HG02852 (cell line): ENCODE data around the gene MRM1.
"Not testable (repeated sequence)": the region's sequence is repeated elsewhere in the genome, so short reads cannot be mapped to it uniquely, and the experiment has no call there.

ENCODE experiments used
- ATAC-seq: cut with Tn5 transposase; IDR thresholded peaks from one replicate; pipeline ENCODE4 v1.9.1; 2021; ENCODE audit warnings: mild to moderate bottlenecking, moderate library complexity; ENCODE audit not compliant: unreplicated experiment

Gene MRM1

DNA sequence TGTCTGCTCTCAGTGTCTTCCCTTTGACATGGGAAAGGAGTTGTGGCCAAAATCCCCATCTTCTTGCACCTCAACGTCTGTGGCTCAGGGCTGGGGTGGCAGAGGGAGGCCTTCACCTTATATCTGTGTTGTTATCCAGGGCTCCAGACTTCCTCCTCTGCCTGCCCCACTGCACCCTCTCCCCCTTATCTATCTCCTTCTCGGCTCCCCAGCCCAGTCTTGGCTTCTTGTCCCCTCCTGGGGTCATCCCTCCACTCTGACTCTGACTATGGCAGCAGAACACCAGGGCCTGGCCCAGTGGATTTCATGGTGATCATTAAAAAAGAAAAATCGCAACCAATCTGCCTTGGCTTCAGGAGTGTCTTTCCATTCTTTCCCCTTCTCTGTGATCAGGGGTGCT lies 918 bp upstream of the MRM1 start:
- ATAC-seq, result no peak

DNA sequence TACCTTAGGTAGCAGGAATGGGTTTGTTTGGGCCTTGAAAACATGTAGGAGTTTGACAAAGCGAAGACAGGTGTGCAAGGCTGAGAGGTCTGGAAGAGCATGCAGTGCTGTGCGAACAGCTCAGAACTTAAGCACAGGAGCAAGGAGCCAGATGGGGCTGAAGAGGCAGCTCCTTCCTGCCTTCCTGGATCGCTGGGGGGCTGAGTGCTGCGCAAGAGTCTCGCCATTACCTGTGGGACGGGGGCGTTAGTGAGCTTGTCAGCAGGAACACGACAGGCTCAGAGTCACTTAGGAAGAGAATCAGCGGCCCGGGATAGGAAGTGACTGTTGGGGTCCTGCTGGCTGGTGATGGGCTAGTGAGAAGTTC lies 464 bp upstream of the MRM1 start:
- ATAC-seq, result peak; percentile 10

DNA sequence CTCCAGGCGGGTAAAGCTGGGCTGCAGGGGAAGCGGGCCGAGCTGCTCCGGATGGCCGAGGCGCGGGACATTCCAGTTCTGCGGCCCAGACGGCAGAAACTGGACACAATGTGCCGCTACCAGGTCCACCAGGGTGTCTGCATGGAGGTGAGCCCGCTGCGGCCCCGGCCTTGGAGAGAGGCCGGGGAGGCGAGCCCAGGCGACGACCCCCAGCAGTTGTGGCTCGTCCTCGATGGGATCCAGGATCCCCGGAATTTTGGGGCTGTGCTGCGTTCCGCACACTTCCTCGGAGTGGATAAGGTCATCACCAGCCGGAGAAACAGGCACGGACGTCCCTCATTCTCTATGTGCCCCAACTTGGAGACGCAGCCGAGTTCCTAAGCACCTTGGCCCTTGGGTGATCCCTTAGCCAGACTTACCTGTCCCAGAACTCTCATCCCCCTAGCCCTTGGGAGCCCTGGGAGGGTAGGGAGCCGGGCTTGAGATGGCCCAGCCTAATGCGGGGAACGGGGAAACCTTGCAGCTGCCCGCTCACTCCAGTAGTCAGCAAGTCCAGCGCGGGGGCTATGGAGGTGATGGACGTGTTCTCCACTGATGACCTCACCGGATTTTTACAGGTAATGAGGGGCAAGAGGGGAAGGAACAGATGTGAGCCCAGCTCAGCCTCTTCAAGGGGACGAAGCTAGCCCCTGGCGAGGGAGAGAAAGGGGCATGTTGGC lies 806 bp downstream of the MRM1 start:
- ATAC-seq, result peak; percentile 5

DNA sequence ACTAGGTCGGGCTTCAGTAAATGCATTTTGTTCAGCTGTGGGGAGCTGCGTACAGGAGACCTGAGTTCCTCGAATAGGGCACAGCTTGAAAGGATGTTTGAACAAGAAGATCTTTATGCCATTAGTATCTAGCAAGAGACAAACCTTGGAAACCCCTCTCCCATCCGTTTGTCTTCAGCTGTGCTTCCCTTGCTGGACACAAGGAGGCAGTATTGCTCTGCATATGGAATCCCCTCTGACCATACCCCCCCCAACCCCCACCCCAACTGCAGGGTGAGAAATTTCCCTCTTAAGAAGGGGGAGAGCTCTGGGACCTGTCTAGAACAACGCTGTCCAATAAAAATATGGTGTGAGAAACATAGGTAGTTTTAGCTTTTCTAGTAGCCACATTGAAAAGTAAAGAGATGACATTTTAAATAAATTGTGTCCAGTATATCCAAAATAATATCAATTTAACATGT lies 1.6 kb downstream of the MRM1 start:
- no peak for ATAC-seq

DNA sequence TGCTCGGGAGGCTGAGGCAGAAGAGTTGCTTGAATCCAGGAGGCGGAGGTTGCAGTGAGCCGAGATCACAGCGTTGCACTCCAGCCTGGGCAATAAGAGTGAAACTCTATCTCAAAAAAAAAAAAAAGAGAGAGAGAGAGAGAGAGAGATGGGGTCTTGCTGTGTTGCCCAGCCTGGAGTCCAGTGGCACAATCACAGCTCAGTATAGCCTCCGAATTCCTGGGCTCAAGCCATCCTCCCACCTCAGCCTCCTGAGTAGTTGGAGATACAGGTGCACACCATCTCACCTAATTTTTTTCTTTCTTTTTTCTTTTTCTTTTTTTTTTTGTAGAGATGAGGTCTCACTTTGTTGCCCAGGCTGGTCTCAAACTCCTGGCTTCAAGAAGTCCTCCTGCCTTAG lies 3.6 kb downstream of the MRM1 start:
- not testable (repeated sequence) for ATAC-seq

DNA sequence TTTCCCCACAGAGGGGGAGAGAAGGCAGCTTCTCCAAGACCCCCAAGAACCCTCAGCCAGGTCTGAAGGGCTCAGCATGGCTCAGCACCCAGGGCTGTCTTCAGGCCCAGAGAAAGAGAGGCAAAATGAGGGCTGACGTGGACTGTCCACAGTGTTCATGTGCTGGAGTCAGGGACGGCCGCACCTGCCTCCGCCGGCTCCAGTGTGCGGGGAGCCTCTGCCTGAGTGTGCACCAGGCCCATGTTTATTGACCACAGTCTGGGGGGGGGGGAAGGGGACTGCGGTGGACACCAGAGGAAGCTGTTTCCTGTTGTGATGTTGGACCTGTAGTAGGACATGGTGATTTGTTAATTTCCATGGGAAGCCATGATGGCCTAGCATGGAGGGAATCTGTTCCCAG lies 6.9 kb downstream of the MRM1 start:
- ATAC-seq, result no peak

DNA sequence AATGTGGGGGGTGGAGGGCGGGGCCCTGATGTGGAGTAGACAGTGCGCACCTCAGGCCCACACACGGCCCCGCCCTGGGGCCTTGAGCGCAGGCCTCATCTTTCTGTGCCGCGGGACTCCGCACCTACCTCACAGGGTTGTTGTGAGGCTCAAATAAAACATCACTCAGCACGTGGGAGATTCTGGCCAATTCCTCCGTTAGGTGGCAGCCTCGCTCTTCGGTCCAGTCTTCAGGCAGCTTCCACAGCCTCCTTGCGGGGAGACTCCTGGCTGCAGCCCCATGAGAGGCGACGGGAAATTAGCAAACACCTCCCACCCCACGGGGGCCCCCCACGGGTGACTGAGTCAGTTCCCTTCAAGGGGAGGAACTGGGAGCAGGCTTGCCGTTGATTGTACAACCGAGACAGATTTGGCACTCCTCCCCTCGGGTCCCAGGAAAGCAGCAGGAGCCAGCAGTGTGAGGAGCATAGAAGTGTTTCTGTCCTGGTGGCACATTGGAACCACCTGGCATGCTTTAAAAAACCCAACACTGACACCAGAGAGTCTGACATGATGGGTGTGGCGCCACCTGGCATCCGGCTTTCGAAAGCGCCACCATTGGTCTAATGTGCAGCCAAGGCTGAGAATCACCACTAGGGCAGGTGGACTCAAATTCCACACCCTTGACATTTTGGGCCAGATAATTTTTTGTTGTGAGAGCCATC lies 7.6 kb downstream of the MRM1 start:
- ATAC-seq, result no peak

DNA sequence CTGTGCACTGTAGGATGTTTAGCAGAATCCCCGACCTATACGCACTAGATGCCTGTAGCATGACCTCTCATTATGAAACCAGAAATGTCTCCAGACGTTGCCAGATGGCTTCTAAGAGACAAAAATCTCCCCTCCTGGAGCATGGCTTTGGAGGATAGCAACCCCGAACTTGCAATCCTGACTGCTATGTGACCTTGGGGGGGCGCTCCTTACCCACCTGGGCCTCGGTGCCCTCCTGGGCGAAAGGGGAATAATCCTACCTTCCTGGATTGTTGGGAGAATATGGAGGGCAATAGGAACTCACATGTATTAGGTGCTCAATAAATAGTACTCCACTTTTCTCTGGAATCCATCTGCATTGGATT lies 8.1 kb downstream of the MRM1 start:
- ATAC-seq, result no peak

DNA sequence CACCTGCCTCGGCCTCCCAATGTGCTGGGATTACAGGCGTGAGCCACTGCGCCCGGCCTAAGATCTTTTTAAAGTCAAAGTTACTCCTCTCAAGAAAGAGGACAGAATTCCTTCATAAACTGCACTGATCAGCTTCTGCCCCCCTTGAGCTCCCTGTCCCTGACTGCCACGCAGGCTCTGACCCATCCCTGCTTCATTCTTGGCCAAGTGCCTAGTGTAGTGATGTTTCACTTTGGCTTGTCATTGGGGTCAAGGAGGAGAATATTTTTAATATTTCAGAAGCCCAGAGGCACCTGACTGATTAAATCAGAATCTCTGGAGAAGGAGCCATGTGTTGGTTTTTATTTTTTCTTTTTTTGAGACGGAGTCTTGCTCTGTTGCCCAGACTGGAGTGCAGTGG lies 9.1 kb downstream of the MRM1 start:
- ATAC-seq, result no peak

DNA sequence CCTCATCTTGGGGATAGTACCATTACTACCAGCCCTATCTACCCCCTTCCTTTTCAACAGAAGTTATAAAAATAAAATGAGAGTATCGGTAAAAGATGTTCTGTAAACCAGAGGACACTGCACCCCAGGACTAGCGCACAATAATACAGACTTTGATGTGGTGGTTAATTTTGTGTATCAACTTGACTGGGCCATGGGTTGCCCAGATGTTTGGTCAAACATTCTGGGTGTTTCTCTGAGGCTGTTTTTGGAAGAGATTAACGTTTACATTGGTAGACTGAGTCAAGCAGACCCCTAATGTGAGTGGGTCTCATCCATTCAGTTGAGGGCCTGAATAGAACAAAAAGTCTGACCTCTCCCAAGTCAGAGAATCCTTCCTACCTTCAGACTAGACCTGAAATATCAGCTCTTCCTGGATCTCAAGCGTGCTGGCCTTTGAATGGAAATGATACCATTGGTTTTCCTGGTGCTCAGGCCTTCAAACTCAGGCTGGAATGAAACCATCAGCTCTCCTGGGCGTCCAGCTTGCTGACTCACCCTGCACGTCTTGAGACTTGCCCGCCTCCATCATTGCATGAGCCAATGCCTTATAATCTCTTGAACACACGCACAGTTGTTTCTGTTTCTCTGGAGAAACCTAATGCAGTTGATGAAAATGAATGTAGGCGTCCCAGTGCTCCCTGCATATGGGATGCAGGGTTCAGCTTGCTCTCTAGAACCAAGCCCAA lies 10.1 kb downstream of the MRM1 start:
- no peak for ATAC-seq

DNA sequence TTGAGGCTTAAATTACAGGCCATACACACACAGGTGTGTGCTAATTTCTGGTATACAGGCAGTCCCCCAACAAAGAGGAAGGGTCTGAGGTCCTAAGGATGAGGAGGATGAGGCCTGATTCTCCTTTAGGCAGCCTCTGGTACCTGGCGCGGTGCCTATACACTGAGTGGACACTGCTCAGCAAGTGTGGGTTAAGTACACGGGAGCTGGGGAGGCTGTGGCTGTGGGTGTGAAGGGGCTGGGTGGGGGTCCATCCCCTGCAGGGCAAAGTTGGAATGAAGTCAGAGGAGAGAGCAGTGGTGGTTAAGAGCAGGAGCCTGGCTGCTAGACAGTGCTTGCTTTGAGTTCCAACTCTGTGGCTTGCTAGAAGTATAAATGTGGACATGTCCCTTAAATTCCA lies 10.9 kb downstream of the MRM1 start:
- ATAC-seq, result no peak

DNA sequence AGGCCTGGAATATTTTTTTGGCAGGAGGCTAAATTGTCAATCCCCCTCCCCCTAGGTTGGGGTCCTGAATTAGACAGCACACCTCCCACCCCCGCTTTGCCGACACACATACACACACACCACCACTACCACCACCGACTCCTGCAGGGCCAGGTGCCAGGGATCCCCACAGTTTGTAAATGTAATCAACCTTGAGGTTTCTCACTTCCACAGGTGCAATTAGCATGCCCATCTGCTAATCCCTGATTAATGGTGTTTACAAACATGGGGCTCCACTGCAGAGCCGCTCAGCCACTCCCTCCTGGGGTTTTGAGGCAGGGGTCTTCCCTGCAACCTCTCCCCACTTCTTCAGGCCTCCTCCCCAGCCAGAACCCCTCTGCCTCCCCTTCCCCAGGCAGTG lies 11.8 kb downstream of the MRM1 start:
- no peak for ATAC-seq

DNA sequence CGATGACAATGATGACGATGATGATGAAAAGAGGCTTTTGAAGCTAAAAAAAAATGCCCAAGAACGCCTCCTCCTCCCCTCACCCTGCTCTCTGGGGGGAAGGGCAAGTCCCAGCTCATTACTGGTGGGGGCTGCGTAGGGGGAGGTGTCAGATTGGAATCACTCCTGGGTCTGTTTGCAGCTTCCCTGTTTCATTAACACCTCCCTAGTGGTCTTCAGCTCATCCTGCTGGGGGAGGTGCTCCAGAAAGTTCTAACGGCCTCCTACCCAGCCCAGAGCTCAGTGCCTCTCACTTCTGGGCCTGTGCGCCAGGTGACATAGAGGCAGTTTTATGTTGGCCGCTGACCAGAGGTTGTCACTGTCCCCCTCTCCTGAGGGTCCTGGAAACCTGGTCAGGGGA lies 12.7 kb downstream of the MRM1 start:
- ATAC-seq, result no peak

DNA sequence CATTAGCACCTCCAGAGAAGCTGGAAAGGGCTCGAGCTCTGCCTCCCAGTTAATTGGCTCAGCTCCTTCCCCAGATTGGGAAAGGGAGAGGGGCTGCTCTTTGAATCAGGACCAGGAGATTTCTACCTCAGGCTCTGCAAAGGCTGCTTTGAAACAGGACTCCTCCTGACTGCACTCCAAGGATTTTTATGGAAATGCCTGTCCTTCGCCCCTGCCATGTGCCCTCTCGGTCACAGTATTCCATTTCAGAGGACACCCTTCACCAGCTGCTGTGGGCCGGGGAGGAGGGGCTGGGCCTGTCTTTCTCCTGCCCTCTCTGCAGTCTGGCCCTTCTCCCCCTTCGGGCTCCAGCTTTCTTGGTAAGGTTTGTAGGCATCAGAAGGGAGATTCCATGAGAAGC lies 13.6 kb downstream of the MRM1 start:
- ATAC-seq, result no peak

DNA sequence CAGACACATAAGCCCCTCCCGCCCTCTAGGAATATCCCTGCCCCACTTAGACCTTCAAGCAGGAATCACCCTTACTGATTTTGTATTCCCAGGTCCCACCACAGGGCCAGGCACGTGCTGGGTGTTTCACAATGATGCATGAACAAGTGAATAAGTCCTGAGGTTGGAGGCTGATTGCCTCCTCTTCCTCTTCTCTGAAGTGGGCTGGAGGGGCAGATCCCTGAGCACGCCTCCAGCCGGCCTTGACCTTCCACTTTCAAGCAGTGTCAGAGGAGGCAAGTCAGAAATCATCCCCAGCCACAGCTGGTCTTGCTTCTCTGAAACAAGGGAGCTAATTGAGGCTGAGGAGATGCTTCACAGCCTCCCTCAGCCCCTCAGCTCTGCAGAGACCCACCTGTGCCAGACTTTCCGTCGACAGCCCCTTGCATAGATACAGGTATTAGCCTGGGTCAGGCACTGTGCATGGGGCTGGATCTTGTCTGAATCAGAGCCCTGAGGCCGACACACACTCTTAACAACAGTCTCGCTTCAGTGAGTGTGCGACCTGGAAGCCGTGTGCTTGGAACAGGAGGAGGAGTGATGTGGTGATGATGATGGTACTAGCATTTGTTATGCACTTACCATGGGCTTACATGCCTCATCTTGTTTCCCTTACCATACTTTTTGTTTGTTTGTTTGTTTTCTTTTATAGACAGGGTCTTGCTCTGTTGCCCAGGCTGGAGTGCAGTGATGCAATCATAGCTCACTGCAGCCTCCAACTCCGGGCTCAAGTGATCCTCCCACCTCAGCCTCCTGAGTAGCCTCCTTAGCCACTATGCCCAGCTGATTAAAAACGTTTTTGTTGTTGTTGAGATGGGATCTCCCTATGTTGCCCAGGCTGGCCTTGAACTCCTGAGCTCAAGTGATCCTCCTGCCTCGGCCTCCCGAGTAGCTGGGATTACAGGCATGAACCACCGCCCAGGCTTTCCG lies 15.0 kb downstream of the MRM1 start:
- ATAC-seq, result no peak

DNA sequence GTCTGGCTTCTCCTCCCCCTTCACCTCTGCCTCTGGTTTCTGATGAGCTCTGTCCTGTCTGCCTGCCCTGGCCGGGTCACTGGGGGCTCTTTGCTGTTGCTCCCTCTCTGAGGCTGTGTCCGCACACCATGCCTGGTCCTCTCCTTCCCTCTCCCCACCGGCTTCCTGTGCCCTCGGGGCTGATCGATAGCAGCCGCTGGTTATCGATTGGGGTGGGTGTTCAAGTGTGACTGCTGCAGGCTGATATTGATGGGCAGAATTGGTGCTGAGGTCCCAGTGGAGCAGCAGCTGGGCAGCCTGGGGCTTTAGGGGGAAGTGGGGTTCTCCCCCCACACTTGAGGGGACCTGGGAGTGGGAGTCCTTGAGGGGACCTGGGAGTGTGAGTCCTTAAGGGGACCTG lies 16.4 kb downstream of the MRM1 start:
- no peak for ATAC-seq

DNA sequence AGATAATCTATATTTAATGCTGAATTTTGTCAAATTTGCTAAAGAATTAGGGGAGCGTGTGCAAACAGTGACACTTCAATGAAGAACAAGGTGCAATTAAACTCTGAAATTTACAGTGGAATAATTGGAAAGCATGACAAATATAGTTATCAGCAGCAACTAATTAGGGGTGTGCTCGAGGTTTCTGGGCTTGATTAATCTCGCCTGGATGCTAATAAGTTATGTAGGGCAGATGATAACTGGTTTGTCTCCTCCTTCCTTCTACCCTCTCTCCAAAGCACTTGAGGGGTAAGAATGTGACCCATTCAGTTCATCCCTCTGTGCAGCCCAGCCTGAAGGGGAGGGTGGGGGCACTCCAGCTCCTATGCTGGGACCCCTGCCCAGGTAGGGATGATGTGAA lies 21.9 kb downstream of the MRM1 start:
- no peak for ATAC-seq

DNA sequence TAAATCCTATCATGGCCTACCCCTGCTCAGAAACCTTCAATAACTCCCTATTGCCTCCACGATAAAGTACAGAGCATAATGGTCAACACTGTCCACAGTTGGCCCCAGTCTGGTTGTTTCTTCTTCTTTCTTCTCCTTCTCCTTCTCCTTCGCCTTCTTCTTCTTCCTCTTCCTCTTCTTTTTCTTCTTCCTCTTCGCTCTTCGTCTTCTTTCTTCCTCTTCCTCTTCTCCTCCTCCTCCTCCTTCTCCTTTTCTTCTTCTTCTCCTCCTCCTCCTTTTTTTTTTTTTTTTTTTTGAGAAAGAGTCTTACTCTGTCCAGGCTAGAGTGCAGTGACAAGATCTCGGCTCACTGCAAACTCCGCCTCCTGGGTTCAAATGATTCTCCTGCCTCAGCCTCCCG lies 23.8 kb downstream of the MRM1 start:
- ATAC-seq, result no peak

DNA sequence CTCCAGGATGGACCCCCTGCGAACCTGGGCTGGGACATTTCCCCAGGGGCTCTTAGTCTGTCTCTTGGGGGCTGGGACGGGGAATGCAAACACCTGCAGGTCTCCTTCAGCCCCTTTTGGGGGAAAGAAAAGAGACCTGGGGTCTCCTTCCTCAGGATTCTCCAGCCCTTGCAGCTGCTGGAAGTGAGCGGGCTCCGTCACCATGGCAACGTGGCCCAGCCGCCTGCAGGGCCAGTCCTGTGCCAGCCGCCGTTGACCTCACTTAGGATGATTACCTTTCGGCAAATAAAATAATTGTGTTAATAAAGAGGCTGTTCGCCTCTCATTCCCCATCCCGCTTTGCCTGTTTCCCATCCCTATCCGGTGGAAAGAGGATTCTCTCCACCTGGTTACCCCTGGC lies 25.7 kb downstream of the MRM1 start:
- no peak for ATAC-seq

DNA sequence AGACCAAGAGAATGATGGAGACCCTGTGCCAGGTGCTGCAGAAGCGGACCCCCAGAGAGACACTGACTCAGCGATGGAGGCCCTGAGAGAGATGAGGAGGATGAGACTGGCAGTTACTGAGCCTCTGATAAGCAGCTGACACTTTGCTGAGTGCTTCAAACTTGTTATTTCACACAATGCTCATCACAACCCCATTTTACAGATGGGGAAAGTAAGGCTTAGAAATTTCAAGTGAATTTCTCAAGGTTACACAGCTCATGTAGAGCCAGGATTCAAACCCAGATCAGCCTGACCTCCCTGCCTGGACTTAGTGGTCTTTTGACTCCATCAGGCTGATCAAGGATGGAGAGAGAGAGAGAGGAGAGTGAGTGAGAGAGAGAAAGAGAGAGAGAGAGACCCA lies 27.2 kb downstream of the MRM1 start:
- ATAC-seq, result no peak

DNA sequence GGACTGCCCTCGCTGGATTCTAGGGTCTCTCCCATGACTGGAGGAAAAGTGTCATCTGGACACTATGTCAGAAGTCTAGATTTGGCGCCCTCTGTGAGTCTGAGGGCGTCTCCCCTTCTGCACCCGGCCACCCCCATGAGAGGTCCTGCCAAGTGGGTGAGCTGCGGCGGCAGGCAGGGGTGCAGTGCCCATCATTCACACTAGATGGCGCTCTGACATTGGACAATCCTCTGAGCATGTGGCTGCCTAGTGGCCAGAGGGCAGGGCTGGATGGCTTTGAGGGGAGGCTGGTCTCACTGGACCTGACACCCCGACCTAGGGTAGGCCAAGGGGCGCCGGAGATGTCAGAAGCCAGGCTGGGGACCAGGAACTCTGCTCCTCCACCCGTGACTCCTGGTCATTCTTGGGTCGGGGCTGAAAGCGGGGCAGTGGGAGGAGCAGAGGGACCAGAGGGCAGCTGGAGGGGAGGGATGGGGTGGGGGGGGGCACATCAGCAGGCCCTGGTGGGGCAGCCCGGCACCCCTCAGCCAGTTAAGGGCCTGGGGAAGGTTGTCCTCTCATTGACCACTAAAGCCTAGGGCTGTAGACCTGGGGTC lies 28.0 kb downstream of the MRM1 start:
- ATAC-seq, result no peak
